NB4 (cell line): ENCODE results near the gene EMCN.

Experiments used
- POLR2A ChIP-seq: IDR thresholded peaks from 2 replicates; pipeline ENCODE4 v1.6.1; 2011; ENCODE audit warnings: mild to moderate bottlenecking; ENCODE audit not compliant: insufficient read length; ENCODE audit errors: extremely low read depth
- TF ChIP-seq, protein P1 (sequence below): IDR thresholded peaks from 2 replicates; pipeline ENCODE4 v1.6.1; 2011; ENCODE audit warnings: low read depth, low read length

GRCh38 chr4:100361336-100361735 is 156.5 kb downstream of the EMCN start:
- TF ChIP-seq, protein P1, sequence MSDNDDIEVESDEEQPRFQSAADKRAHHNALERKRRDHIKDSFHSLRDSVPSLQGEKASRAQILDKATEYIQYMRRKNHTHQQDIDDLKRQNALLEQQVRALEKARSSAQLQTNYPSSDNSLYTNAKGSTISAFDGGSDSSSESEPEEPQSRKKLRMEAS: no peak
- TF ChIP-seq POLR2A: no peak
